ENCODE measurements around the gene FERMT1. TPM values are rescaled to one million over a fixed set of nuclear protein-coding genes. Genes with fewer than 3 reads are reported as not detected.
"Not testable (repeated sequence)": the region's sequence is repeated elsewhere in the genome, so short reads cannot be mapped to it uniquely, and the experiment has no call there.

The FERMT1 gene
- total RNA-seq, 2 donors from 2014 or later = 0.23 TPM; not detected in 1

DNA sequence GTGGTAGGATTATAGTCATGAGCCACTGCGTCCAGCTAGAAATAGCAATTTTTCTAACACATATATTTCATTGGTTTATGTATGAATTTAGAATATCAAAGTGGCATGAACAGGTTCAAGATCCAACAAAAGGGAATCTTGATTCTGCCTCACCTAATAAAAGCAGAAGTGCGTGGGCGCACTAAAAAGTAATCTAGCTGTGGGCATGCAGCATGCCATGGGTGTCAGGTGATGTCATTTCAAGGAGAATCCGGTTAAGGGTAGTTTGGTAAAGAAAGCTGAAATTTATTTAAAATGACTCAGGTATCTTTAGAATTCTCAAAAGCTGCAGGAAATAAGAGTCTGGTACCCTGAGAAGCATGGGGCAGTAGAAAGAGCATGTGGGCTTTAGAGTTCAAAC, 86.6 kb downstream of the FERMT1 start:
- DNase-seq (ENCODE audit: low spot score in 2 of 2) (no peak), ATAC-seq (no peak)
- Mint-ChIP-seq H3K27ac (peak overlapping the region in 1 of 2 donors; percentile 44), H3K9me3 (no peaks in the 10 kb centered on the region), H3K36me3 (peaks cover 12 to 13% of the 10 kb centered on the region in 2 donors)

DNA sequence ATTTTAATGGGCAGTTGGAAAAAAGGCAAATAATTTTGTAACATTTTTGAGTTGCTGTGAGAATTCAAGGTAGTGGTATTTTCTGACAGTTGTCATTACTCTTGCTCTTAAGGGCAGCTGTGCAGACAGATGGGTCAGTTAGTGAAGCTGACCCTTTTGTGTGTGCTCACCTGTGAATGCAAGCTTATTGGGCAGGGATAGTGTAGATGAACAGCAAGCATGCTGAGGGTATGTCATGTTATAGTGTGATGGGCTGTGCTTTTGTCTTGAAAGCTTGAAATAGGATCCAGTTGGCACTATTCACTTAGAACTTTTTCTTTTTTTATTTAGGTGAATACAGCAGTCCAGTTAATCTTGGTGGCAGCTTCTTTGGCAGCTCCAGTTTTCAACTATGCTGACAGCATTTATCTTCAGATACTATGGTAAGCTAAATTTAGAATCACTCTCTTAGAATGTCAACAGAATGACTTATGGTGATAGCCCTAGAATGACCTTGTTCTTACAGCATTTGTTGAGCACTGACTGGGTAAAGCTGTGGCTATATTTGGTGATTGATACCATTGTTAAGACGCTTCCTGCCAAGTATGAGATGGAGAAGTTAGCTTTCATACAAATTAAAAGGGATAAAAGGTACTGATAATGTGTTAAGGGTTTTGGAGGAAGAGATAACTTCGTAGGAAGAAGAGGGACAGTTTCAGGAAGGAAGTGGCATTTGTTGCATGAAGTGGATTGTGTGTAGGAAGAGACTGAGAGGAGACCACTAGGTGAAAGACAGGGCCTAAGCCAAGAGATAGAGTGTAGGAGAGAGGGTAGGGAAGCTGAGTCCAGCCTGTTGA, 88.5 kb downstream of the FERMT1 start:
- Mint-ChIP-seq H3K27ac (peak overlapping the region; percentile 38 to 47), H3K9me3 (no peaks in the 10 kb centered on the region), H3K36me3 (peaks cover 5 to 6% of the 10 kb centered on the region in 2 donors)
- DNase-seq (ENCODE audit: low spot score in 2 of 2) (no peak), ATAC-seq (no peak)

DNA sequence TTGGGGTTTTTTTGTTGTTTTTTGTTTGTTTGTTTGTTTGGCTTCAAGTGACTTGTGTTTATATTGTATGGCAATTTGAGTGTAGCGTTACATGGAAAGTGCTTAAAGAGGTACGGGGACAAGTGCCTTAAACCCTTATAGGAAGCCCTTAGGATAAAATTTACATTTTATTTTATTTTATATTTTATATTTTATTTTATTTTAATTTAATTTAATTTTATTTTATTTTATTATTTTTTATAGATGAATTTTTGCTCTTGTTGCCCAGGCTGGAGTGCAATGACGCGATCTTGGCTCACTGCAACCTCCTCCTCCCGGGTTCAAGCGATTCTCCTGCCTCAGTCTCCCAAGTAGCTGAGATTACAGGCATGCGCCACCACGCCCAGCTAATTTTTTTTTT, 89.9 kb downstream of the FERMT1 start:
- H3K36me3 Mint-ChIP-seq; H3K27ac Mint-ChIP-seq; H3K9me3 Mint-ChIP-seq; DNase-seq (ENCODE audit: low spot score in 2 of 2); ATAC-seq: not testable (repeated sequence)

DNA sequence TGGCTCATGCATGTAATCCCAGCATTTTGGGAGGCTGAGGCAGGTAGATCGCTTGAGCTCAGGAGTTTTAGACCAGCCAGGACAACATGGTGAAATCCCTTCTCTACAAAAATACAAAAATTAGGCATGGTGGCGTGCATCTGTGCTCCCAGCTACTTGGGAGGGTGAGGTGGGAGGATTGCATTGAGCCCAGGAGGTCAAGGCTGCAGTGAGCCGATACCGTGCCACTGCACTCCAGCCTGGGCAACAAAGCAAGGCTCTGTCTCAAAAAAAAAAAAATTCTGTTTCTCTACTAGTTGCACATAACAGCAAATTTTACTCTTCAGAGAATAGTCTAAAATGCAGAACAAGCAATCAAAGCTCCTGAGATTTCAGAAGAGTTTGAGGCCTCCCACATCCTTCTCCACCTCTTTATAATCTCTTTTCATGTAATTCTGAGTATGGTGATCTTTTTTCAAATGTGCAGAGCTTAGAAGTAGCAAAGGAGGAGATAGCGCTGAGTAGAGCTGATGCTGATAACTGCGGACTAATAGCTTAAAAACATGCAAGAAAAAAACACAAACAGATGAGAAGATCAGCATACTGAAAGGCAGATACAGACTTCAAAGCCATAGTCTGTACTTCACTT, 92.3 kb downstream of the FERMT1 start:
- ATAC-seq (no peak), DNase-seq (ENCODE audit: low spot score in 2 of 2) (no peak)
- Mint-ChIP-seq H3K36me3 (peaks cover 6 to 16% of the 10 kb centered on the region in 2 donors), H3K9me3 (no peaks in the 10 kb centered on the region), H3K27ac (no peak overlapping the region)

DNA sequence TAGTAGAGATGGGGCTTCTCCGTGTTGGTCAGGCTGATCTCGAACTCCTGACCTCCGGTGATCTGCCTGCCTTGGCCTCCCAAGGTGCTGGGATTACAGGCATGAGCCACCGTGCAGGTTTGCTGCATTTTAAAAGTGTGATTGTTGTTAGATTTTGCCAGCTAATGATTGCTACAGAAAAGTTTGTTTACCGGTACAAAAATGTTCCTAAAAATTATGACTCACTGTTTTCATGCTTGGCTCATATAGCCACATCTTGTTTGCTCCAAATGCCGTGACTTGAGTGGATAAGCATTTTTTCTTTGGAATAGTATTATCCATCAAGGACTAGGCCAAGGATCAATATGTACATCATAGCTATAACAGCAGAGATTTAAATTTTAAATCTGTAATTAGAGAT, 93.3 kb downstream of the FERMT1 start:
- Mint-ChIP-seq H3K36me3 (peaks cover 8 to 23% of the 10 kb centered on the region in 2 donors), H3K27ac (no peak overlapping the region), H3K9me3 (no peaks in the 10 kb centered on the region)
- DNase-seq (ENCODE audit: low spot score in 2 of 2) (no peak), ATAC-seq (no peak)

DNA sequence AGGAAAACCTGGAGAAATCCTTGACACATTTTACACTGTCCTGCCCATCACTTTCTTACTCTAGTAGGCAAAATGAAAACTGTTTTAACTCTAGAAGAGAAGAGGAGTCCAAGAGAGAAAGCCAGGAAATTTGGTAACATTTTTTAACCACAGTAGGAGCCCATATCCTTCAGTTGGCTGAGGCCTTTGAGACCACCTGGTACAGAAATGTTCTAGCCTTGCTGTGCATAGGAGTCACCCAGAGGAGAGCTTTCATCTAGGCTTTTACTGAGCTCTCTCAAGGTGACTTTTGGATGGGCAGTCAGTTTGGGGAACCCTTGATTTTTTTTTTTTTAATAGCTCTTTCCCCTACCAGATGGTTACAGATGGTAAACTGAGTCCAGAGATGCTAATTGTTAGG, 94.0 kb downstream of the FERMT1 start:
- Mint-ChIP-seq H3K27ac (no peak overlapping the region), H3K9me3 (no peaks in the 10 kb centered on the region), H3K36me3 (peaks cover 11 to 28% of the 10 kb centered on the region in 2 donors)
- DNase-seq (ENCODE audit: low spot score in 2 of 2) = no peak
- no peak for ATAC-seq

DNA sequence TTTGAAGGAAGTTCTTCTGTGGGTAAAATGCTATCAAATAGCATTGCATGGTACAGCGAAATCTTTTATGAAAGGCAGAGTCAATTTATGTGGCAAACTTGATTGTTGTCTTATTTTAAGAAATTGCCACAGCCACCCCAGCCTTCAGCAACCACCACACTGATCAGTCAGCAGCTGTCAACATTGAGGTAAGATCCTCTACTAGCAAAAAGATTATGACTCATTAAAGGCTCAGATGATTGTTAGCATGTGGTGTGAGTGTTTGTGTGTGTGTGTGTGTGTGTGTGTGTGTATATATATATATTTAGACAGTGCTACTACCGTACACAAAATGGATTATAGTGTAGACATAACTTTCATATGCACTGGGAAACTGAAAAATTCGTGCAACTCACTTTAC, 96.8 kb downstream of the FERMT1 start:
- no peaks in the 10 kb centered on the region for H3K9me3 Mint-ChIP-seq
- peaks cover 18 to 51% of the 10 kb centered on the region in 2 donors for H3K36me3 Mint-ChIP-seq
- no peak overlapping the region for H3K27ac Mint-ChIP-seq
- ATAC-seq = peak; percentile 48 to 76
- no peak for DNase-seq (ENCODE audit: low spot score in 2 of 2)

Other genes starting within 250 kb of the FERMT1 start
- gene CHGB, start 211.5 kb downstream of the FERMT1 start, total RNA-seq = under 1 TPM; 0.10 to 0.25 TPM
- gene TRMT6, start 172.5 kb downstream of the FERMT1 start, total RNA-seq = 10 to 100 TPM; 16.1 to 19.8 TPM
- 10 to 100 TPM; 38.8 to 62.9 TPM for gene MCM8, start 172.4 kb downstream of the FERMT1 start, total RNA-seq
- gene CRLS1, start 116.9 kb downstream of the FERMT1 start, total RNA-seq = 10 to 100 TPM; 18.6 to 59.3 TPM
- gene LRRN4, start 69.0 kb downstream of the FERMT1 start, total RNA-seq = not detected